ENCODE data around the gene FLAD1. TPM values are rescaled to one million over a fixed set of nuclear protein-coding genes. Genes with fewer than 3 reads are reported as not detected.
"Not testable (repeated sequence)": the region's sequence is repeated elsewhere in the genome, so short reads cannot be mapped to it uniquely, and the experiment has no call there.

The FLAD1 gene
- total RNA-seq, 4 donors from 2014 or later = 12.6 to 33.8 (median 20.7) TPM

GRCh38 chr1:154983776-154984466, 777 bp downstream of the FLAD1 start:
- H3K4me3 ChIP-seq = peak overlapping the region; percentile 62 to 80
- TF ChIP-seq POLR2A (IDR thresholded peaks at IDR 0.05) (no peak), CTCF (IDR thresholded peaks at IDR 0.05) (no peak)
- H3K36me3 ChIP-seq = no peaks in the 10 kb centered on the region
- H3K4me1 ChIP-seq = peaks cover 0 to 10% of the 10 kb centered on the region in 2 donors
- DNase-seq = no peak
- no peaks in the 10 kb centered on the region for H3K27me3 ChIP-seq
- no peaks in the 10 kb centered on the region for H3K9me3 ChIP-seq
- intact Hi-C loops (cut with DNase I; ENCODE audit: low total_unique reads) = no loop called here
- H3K27ac ChIP-seq = peak overlapping the region; percentile 75 to 77

- H3K36me3 ChIP-seq; H3K27ac ChIP-seq; H3K4me3 ChIP-seq; H3K9me3 ChIP-seq; intact Hi-C loops (cut with DNase I; ENCODE audit: low total_unique reads); DNase-seq; H3K4me1 ChIP-seq; H3K27me3 ChIP-seq: not testable (repeated sequence)
These were observed 3.6 kb downstream of the FLAD1 start for GRCh38 chr1:154986736-154987135.

GRCh38 chr1:154987326-154987725, 4.2 kb downstream of the FLAD1 start:
- no peak overlapping the region for H3K27ac ChIP-seq

GRCh38 chr1:154988058-154988954, 5.2 kb downstream of the FLAD1 start:
- no peak for DNase-seq
- Histone ChIP-seq H3K4me3 (no peak overlapping the region), H3K9me3 (no peaks in the 10 kb centered on the region), H3K36me3 (no peaks in the 10 kb centered on the region), H3K27ac (no peak overlapping the region), H3K4me1 (peaks cover 0 to 10% of the 10 kb centered on the region in 2 donors), H3K27me3 (no peaks in the 10 kb centered on the region)
- intact Hi-C loops (cut with DNase I; ENCODE audit: low total_unique reads) = no loop called here
- no peak for TF ChIP-seq POLR2A (IDR thresholded peaks at IDR 0.05)
- TF ChIP-seq CTCF (IDR thresholded peaks at IDR 0.05) = no peak

More at GRCh38 chr1:154987326-154987725, 4.2 kb downstream of the FLAD1 start:
- TF ChIP-seq POLR2A (IDR thresholded peaks at IDR 0.05) = no peak
- TF ChIP-seq CTCF (IDR thresholded peaks at IDR 0.05) = no peak
- Histone ChIP-seq H3K9me3 (no peaks in the 10 kb centered on the region), H3K4me1 (peaks cover 0 to 10% of the 10 kb centered on the region in 2 donors), H3K36me3 (no peaks in the 10 kb centered on the region), H3K4me3 (no peak overlapping the region), H3K27me3 (no peaks in the 10 kb centered on the region)
- intact Hi-C loops (cut with DNase I; ENCODE audit: low total_unique reads) = no loop called here
- DNase-seq = no peak

GRCh38 chr1:154989195-154989860, 6.2 kb downstream of the FLAD1 start:
- H3K4me3 ChIP-seq = no peak overlapping the region
- TF ChIP-seq POLR2A (IDR thresholded peaks at IDR 0.05) (no peak), CTCF (IDR thresholded peaks at IDR 0.05) (no peak)
- DNase-seq = no peak
- H3K27me3 ChIP-seq = no peaks in the 10 kb centered on the region
- peaks cover 0 to 3% of the 10 kb centered on the region in 2 donors for H3K4me1 ChIP-seq
- no peaks in the 10 kb centered on the region for H3K9me3 ChIP-seq
- H3K36me3 ChIP-seq = no peaks in the 10 kb centered on the region
- H3K27ac ChIP-seq = no peak overlapping the region
- intact Hi-C loops (cut with DNase I; ENCODE audit: low total_unique reads) = no loop called here

Data from uterus (tissue), 4 donors.